ENCODE results near the gene MUC20.
"Not testable (repeated sequence)": the region's sequence is repeated elsewhere in the genome, so short reads cannot be mapped to it uniquely, and the experiment has no call there.

The MUC20 gene

DNA sequence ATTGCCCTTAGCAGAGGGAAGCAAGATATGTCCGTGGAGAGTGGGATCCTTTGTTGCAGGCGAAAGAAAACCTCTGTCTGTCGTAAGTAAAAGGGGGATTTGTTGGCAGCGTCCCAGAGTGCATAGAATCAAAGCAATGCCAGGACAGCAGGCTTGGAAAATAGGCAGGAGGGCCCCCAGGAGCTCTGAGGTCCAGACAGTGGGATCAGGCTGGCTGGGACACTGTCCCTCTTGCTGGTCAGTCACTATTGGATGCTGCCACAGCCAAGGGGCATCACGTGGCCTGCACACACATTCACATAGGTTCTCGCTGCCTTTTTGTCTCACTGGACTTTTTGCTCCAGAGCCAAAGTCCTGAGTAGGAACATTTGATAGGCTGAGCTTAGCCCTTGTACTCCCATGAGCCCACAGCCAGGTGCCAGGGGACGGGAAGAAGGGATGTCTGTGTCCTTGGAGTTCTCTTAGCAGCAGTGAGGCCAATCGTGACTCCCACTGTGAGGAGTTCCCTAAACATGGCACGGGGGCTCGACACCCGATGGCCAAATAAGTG lies 10.7 kb downstream of the MUC20 start:
- no peak for DNase-seq

DNA sequence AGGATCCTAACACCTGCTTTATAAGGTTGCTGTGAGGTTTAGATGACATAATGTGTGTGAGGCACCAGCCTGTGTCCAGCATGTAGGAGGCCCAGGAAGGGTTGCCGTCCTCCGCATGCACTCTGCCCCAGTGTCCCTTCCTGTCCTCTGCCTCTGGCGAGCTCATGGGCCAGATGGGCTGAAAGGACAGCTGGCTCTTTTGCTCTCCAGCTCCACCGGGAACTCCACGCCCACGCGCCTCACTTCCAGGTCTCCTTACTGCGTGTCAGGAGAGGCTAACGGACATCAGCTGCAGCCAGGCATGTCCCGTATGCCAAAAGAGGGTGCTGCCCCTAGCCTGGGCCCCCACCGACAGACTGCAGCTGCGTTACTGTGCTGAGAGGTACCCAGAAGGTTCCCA lies 12.2 kb downstream of the MUC20 start:
- DNase-seq = no peak

DNA sequence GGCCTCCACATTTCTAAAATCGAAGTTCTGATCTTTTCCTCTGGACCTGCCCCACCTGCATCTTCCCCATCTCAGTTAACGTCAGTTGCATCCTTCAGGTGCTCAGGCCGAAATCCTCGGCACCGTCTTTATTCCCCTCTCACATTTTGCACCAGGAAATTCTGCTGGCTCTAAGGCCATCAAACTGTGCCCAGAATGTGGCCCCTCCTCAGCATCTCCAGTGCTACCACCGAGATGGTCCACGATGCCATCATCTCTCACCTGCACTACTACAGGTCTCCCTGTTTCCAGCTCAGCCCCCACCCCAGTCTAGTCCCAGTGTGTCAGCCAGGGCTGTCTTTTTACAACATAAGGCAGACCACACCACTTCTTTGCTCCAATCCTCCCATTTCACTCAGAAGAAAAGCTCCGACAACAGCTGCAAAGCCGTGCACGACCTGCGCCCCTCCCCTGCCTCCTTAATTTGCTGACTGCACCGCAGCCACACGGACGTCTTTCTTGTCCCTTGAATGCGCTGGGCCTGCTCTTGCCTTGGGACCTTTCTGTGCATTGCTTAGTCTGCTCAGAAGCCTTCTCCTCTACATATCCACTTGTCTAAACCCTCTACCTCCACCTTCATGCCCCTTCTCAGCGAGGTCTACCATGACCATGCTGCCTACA lies 14.4 kb downstream of the MUC20 start:
- DNase-seq = no peak

DNA sequence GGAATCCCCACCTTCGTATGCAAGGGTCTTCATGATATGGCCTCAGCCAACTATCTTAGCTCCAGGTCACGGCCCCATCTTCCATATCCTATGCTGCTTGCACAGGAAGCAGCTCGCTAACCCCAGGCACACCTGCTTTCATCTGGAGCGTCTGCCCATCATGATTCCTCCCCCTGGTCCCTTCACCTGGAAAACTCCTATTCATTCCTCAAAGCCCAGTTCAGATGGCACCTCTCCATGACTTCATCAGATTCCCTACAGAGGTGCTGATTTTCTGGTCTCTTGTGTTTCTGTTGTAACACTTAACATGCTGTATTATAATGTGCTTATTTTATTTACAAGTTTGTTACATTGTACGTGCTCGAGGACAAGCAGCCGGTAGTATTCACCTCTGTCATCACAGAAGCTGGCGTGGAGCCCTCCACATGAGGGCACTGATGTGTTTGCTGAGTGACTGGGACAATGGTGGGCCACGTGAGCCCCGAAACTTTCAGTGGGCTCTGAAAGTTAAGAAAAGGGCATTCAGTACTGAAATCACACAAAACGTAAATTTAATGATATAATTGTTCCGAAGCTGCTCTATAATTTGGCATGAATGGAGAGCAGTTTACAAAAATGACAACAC lies 16.2 kb downstream of the MUC20 start:
- DNase-seq = no peak

DNA sequence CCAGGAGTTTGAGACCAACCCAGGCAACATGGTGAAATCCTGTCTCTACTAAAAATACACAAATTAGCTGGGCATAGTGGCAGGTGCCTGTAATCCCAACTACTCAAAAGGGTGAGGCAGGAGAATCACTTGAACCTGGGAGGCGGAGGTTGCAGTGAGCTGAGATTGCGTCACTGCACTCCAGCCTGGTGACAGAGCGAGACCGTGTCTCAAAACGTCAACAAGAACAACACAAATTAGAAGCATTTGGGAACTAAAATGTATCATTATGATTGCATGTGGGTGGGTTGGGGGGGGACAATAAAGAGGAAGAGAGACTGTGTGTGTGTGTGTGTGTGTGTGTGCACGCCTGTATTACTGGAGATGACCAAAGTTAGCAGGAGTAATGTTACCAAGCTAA lies 17.0 kb downstream of the MUC20 start:
- not testable (repeated sequence) for DNase-seq

DNA sequence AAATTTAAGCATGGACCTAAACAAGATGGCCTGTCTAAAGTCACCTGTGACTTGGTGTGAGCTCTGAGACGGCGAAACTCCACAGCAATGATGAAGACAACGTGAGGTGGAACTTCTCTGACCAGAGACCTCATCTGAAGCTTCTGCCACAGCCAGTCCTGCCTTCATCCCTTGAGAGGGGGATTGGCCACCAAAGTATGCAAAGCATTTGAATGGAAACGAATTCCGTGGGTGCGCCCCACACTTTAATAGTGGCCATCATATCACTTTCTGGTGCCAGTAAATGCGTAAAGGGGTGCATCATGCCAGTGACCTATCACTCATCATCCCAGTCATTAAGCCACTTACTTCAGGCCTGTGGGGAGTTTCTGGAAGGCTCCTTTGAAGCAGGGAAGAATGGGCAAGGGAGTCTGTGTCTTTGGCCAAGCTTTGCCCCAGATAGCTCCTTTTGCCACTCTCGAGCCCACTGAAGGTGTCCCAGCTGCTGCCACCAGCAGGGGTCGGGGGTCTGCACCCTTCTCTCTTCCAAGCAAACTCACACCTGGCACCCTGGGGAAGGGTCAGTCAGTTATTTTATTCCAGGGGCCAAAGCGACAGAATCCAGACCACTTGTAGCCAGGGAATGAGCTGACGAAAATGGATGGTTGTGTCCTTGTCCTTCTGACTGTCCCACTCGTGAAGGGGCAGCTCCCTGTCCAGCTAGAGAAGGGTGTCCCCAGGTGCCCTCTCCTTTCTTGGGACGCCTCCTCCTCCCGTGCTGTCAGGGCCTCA lies 17.7 kb downstream of the MUC20 start:
- no peak for DNase-seq

DNA sequence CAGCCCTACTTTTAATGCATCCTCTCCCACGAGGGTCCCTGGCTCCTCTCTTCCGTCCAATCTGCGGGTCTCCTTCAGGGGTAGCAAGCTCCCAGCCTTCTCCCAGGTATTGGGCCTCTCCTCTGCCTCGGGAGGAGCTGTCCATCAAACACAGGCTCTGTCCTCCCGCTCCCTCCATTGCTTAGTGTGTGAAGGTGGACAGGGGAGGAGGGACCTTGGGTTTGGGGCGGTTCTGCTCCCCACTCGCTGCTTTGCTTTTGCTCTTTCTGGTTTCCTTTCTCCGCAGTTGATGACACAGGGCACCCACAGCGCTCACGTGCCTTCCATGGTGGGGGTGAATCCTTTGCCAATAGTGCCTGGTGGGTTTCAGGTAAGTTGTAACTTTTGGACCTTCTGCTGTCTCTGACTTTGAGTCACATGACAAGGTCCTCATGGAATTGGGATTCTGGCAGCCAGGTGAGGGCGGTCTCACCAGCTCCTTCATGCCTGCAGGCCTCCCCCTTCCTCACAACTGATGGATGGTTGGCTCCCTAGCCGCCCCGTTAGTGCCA lies 18.9 kb downstream of the MUC20 start:
- no peak for DNase-seq

DNA sequence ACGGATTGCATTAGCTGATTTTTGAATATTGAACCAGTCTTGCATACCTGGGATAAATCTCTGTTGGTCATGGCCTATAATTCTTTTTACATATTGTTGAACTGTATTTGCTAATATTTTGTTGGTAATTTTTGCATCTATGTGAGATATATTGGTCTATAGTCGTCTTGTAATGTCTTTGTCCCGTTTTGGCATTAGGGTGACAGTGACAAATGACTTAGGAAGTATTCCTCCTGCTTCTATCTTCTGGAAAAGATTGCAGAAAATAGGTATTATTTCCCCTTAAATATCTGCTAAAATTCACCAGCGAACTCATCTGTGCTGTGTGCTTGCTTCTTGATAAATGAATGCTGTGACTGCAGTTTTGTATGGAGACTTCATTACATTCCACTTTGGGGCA lies 23.7 kb downstream of the MUC20 start:
- no peak for DNase-seq

DNA sequence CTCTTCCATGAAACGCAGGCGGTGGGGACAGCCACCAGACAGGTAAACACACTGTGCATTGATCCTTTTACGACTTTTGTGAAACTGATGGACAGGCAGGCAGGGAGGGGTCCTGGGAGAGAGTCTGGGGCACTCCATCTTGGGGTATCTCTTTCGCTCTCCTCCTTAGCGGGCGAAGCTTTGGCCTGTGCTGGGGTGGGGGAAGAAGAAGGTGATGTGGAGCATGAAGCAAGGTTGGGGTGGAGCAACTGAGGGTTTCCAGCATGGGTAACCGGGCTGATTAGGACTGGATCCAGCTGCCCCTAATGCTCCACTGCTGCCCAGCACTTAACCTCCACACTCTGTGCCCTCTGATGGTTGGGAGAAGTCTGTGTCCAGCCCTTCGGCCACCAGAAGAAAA lies 25.6 kb downstream of the MUC20 start:
- DNase-seq = no peak

DNA sequence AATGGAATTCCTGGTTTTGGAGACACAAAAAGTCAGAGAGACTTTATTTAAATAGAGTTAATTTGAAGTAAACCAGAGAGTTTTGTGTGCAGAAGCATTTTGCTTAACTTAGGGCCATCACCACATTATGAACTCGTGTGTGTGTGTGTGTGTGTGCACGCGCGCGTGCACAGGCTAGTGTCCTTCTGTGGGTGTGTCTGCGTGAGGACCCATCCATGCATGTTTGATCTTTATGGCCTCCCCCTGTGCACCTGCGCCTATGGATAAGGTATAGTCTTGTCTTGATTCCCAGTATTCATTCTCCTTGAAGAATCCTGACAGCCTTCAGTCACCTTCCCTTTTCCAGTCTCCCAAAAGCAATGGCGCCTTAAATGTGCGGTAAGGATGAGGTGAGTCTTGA lies 26.0 kb downstream of the MUC20 start:
- no peak for DNase-seq

DNA sequence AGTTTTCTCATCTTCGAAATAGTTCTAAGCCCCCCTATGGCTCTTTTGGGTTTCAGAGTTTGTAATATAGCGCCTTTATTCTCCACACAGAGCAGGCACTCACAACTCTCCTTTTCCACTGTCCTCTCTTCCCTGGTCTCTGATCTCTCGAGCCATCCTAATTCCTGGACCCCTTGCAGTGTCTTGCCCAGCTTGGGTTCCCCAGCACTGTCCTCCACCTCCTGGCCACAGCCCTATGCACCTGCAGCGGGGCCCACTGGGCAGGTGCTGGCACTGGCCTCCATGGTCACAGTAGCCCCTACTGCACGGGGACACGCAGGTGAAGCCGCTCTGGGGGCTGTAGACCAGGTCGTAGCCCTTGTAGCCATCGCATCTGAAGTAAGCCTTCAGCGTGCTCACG lies 27.9 kb downstream of the MUC20 start:
- DNase-seq = no peak

DNA sequence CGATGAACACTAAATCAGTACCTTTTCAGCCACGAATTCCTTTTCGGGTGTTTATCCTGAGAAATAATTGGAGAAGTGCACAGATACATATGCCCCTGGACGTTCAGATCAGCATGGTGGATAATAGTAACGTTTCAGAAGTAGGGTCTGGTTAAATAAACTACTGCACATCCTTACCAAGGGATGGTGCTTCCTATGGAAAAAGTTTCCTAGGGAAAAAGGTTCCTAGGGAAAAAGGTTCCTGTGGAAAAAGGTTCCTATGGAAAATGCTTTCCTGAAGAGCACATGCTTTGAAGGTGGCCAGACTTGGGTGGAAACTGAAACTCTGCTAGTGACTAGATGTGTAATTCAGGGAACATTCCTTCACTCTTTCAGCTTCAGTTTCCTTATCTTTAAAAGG lies 28.3 kb downstream of the MUC20 start:
- DNase-seq = not testable (repeated sequence)

DNA sequence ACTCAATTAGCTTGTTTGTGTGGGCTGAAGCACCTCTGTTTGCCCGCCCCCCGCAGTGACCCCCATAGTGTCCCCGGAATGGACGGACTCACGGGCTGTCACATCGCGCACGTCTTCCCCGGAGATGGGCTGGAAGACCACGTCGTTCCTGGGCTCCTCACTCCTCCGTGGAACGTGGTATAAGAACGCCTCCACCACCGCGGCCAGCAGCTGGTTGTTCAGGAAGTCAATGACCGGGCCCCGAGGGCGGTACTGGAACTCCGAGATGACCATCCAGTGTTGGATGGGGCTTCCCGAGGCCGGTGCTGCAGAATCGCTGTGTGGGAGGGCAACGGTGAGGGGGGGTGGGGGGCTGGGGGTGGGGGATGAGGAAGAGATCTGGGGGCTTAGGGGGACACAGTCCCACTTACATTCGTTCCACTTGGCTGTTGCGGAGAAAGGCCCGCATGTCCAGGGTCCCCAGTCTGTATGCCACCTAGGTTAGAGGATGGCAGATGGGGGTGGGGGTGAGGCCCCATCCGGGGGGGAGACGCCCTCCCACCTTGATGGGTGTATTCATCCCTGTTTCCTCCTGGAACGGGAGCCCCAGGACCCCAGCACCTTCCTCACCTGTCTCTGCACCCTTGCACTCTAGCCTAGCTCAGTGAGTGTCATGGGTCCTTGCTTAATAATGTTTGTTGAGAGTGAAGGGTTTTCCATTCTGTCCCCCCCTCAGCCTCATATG lies 30.2 kb downstream of the MUC20 start:
- no peak for DNase-seq

DNA sequence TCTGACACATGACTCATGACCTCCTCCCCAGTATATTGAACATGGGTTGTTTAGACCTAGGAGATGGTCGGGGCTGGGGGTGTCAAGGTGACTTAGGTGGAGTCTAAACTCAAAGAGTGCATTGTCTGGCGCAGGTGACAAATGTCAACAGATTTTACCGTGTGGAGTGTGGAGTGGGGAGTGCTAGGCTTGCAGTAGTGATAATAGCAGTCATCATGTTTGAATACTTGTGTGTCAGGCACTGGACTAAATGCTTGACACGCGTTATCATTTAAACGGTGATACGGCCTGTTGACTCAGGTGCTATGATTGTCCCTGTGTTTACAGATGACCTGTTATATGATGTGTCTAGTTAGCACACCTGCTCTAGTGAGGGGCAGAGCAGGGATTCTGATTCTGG lies 30.8 kb downstream of the MUC20 start:
- peak; percentile 80 for DNase-seq

DNA sequence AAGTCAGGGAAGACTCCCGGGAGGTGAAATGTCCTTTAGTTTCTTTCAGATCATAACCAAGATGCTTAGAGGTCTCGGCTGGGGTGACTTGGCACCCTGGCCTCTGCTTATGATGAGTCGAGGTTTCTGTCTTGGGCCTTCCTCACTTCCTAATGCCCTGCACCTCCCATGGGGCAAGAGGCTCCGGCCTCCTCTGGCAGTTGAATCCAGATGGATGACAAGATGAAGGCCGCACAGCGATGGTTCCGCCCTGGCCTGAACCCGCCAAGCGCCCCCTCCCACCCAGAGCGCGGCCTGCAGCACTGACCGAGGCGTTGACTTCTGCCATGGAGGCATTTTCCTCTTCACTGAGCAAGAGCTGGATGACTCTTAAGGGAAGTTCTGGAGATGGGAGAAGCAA lies 31.3 kb downstream of the MUC20 start:
- no peak for DNase-seq

DNA sequence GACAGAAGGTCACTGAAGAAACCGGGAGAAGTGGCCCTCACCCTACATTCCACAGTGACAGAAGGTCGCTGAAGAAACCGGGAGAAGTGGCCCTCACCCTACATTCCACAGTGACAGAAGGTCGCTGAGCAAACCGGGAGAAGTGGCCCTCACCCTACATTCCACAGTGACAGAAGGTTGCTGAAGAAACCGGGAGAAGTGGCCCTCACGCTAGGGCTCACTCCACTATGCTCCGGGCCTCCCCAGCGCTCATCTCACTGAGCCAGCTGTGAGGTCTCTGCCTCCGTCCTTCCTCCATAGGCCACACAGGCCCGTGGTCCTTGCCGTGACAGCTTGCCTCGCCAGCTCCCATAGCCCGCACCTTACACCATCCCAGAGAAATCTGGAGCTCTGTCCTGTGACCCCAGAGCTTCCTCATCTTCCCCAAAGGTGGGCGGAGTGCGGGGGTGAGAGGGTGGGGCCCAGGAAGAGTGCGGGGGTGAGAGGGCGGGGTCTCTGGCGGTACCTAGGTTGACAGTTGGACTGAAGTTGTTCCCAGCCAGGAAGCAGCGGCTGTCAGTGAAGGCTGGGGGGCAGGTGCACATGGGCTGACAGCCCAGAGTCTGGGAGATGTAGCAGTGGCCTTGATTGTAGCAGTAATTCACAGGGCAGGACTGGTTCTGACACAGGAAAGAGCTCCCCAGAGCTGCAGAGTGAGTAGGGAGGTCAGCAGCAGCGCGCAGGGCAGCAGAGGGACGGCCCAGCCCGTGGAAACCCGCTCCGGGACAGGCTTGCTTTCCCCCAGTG lies 32.0 kb downstream of the MUC20 start:
- no peak for DNase-seq

DNA sequence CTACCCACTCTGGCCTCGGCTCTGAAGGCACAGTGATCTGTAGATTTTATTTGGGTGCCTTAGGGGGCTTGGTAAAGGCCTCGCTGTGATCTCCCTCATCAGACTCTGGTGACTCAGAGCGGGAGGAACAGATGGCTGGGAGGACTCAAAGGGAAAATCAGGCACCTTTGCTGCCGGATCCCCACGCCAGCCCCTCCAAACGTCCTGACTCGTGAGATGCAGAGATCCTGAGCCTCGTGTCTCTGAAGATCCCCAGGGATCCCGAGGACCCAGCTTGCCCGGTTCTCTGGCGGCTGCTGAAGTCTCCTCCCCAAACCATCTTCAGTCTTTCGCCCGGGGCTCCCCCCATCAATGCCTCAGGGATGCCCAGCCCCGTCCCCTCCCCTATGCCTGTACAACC lies 32.8 kb downstream of the MUC20 start:
- DNase-seq = no peak

DNA sequence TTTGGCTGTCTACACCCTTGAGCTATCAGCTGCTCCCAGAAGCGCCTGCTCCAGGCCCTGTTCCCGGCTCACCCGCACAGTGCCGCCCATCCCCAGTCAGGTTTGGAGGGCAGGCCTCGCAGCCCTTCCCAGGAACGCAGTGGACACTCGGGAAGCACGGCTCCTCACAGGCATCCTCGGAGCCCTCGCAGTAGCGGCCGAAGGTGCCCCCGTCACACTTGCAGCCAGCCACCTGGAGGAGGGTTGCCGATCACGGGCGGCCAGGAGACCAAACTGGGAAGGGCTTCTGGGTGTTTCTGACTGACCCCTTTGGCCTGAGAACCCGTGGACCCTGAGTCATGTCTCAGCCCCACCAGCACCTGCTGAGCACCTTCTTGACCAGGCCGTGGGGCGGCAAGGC lies 33.4 kb downstream of the MUC20 start:
- DNase-seq = no peak

DNA sequence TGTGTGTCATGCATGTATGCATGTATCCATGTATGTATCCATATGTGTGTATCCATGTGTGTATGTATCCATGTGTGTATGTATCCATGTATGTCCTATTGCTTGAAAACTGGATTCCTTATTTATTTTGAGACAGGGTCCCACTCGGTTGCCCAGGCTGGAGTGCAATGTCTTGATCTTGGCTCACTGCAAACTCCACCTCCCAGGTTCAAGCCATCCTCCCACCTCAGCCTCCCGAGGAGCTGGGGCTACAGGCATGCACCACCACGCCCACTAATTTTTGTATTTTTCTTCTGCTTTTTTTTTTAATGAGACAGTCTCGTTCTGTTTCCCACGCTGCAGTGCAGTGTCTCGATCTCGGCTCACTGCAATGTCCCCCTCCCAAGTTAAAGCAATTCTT lies 34.1 kb downstream of the MUC20 start:
- no peak for DNase-seq

DNA sequence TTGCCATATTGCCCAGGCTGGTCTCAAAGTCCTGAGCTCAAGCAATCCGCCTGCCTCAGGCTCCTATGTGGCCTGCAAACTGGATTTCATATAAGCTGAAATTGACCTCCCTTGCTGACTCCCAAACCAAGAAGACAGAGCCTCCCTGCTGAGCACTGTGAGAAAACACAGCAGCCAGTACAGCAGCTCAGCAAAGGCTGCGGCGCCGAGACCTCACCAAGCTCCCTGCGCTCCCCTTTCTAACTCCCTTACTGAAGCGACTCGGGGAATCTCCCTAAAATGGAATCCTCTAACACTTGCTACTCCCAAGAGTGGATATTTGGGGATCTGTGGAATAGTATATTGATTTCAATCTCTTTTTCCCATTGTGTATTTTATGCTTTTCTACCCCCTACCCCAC lies 34.6 kb downstream of the MUC20 start:
- no peak for DNase-seq

DNA sequence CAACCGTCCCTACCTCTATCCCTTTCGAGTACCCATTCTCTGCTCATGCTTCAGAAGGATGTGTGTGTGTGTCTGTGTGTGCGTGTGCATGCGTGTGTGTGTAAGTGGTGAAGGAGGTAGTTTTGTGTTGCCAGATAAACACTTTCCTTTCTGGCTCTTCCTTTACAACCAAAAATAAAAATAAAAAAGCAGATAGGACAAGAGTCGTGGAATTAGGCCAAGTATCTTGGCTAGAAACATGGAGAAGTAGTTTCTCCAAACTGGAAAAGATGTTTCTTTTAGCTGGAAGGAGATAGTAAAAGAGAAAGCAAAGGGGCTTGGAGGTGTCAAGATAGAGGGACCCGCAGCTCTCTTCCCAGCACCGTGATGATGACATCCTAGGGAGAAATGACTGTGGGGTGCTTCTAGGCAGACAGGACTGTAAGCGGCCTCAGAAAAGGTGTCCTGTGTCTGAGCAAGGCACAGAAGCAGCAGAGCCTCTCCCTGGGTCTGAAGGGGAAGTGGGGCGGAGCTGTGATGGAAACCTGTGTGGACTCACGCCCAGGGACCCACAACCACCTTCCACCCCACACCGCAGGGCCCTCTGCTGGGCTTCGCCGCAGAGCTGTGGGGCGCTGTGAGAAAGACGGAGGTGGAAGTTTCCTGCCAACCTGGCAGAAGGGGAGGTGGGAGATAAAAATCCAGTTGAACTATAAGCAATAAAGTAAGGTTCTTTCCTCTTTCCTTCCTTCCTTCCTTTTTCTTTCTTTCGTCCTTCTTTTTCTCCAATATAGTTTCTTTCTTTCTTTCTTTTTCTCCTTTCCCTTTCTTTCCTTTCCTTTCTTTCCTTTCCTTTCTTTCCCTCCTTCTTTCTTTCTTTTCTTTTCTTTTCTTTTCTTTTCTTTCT lies 35.3 kb downstream of the MUC20 start:
- DNase-seq = no peak
